SK-N-SH treated with all-trans-retinoic acid at 6 μM for 48 hours (cell line): Measurements from ENCODE around the gene TRIM68.

Source experiments
- ARNTL ChIP-seq: fragments of 450-650 bp; formaldehyde crosslinking; IDR thresholded peaks from 2 replicates; pipeline ENCODE4 v1.5.0; 2020; ENCODE audit warnings: low read depth, mild to moderate bottlenecking, moderate library complexity, borderline replicate concordance
- BACH2 ChIP-seq: fragments of 250-450 bp; sonication (Bioruptor Pico); IDR thresholded peaks from 2 replicates; pipeline ENCODE4 v1.9.0; 2021; ENCODE audit warnings: mild to moderate bottlenecking, borderline replicate concordance
- ESRRG ChIP-seq: fragments of 250-450 bp; sonication (Bioruptor Pico); IDR thresholded peaks from 2 replicates; pipeline ENCODE4 v1.6.1; 2021; ENCODE audit warnings: mild to moderate bottlenecking
- GLIS3 ChIP-seq: fragments of 250-450 bp; sonication (Bioruptor Pico); IDR thresholded peaks from 2 replicates; pipeline ENCODE4 v1.5.0; 2020; ENCODE audit warnings: mild to moderate bottlenecking, moderate library complexity
- ISL1 ChIP-seq: fragments of 250-450 bp; sonication (Bioruptor Pico); IDR thresholded peaks from 2 replicates; pipeline ENCODE4 v2.1.2; 2022; ENCODE audit warnings: mild to moderate bottlenecking, moderate library complexity
- OSR1 ChIP-seq: fragments of 250-450 bp; sonication (Bioruptor Pico); IDR thresholded peaks from 2 replicates; pipeline ENCODE4 v1.8.0; 2022; ENCODE audit warnings: moderate library complexity, mild to moderate bottlenecking, inconsistent platforms
- ZC3H10 ChIP-seq: fragments of 250-450 bp; sonication (Bioruptor Pico); IDR thresholded peaks from 2 replicates; pipeline ENCODE4 v1.5.1; 2021; ENCODE audit warnings: mild to moderate bottlenecking, moderate library complexity
- ZFP30 ChIP-seq: fragments of 450-650 bp; formaldehyde crosslinking; IDR thresholded peaks from 2 replicates; pipeline ENCODE4 v1.5.0; 2022; ENCODE audit warnings: mild to moderate bottlenecking, moderate library complexity
- ZNF565 ChIP-seq: fragments of 450-650 bp; formaldehyde crosslinking; conservative IDR thresholded peaks from 2 replicates; pipeline ENCODE4 v1.5.0; 2020; ENCODE audit warnings: low read depth, mild to moderate bottlenecking, moderate library complexity
- ZNF70 ChIP-seq: fragments of 450-650 bp; formaldehyde crosslinking; IDR thresholded peaks from 2 replicates; pipeline ENCODE4 v1.5.0; 2020; ENCODE audit warnings: mild to moderate bottlenecking, moderate library complexity
- TF ChIP-seq, protein P1 (sequence below): fragments of 250-450 bp; sonication (Bioruptor Pico); IDR thresholded peaks from 2 replicates; pipeline ENCODE4 v1.8.0; 2020; ENCODE audit warnings: mild to moderate bottlenecking, moderate library complexity, borderline replicate concordance
- TF ChIP-seq, protein P2 (sequence below): fragments of 250-450 bp; sonication (Bioruptor Pico); IDR thresholded peaks from 2 replicates; pipeline ENCODE4 v1.8.0; 2021; ENCODE audit warnings: low read depth, mild to moderate bottlenecking, moderate library complexity, borderline replicate concordance
- TF ChIP-seq, protein P3 (sequence below): fragments of 250-450 bp; sonication (Bioruptor Pico); IDR thresholded peaks from 2 replicates; pipeline ENCODE4 v1.5.1; 2020; ENCODE audit warnings: low read depth, mild to moderate bottlenecking, moderate library complexity

GRCh38 chr11:4580124-4580523 lies 27.9 kb downstream of the TRIM68 start:
- no peak for TF ChIP-seq OSR1 (CRISPR knock-in tag)
- TF ChIP-seq, protein P1, sequence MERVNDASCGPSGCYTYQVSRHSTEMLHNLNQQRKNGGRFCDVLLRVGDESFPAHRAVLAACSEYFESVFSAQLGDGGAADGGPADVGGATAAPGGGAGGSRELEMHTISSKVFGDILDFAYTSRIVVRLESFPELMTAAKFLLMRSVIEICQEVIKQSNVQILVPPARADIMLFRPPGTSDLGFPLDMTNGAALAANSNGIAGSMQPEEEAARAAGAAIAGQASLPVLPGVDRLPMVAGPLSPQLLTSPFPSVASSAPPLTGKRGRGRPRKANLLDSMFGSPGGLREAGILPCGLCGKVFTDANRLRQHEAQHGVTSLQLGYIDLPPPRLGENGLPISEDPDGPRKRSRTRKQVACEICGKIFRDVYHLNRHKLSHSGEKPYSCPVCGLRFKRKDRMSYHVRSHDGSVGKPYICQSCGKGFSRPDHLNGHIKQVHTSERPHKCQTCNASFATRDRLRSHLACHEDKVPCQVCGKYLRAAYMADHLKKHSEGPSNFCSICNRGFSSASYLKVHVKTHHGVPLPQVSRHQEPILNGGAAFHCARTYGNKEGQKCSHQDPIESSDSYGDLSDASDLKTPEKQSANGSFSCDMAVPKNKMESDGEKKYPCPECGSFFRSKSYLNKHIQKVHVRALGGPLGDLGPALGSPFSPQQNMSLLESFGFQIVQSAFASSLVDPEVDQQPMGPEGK (CRISPR knock-in tag): no peak
- TF ChIP-seq BACH2 (CRISPR knock-in tag): no peak
- TF ChIP-seq ZNF70: no peak
- no peak for TF ChIP-seq ISL1 (CRISPR knock-in tag)
- TF ChIP-seq ZC3H10 (CRISPR knock-in tag): no peak
- TF ChIP-seq GLIS3 (CRISPR knock-in tag): no peak
- TF ChIP-seq ZFP30: no peak
- no peak for TF ChIP-seq ARNTL
- no peak for TF ChIP-seq ESRRG (CRISPR knock-in tag)
- TF ChIP-seq ZNF565 (CRISPR knock-in tag): no peak
- TF ChIP-seq, protein P2, sequence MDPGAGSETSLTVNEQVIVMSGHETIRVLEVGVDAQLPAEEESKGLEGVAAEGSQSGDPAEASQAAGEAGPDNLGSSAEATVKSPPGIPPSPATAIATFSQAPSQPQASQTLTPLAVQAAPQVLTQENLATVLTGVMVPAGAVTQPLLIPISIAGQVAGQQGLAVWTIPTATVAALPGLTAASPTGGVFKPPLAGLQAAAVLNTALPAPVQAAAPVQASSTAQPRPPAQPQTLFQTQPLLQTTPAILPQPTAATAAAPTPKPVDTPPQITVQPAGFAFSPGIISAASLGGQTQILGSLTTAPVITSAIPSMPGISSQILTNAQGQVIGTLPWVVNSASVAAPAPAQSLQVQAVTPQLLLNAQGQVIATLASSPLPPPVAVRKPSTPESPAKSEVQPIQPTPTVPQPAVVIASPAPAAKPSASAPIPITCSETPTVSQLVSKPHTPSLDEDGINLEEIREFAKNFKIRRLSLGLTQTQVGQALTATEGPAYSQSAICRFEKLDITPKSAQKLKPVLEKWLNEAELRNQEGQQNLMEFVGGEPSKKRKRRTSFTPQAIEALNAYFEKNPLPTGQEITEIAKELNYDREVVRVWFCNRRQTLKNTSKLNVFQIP: no peak
- TF ChIP-seq, protein P3, sequence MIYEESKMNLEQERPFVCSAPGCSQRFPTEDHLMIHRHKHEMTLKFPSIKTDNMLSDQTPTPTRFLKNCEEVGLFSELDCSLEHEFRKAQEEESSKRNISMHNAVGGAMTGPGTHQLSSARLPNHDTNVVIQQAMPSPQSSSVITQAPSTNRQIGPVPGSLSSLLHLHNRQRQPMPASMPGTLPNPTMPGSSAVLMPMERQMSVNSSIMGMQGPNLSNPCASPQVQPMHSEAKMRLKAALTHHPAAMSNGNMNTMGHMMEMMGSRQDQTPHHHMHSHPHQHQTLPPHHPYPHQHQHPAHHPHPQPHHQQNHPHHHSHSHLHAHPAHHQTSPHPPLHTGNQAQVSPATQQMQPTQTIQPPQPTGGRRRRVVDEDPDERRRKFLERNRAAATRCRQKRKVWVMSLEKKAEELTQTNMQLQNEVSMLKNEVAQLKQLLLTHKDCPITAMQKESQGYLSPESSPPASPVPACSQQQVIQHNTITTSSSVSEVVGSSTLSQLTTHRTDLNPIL (CRISPR knock-in tag): no peak
